ENCODE measurements around the gene TMPRSS7. TPM values are rescaled to one million over a fixed set of nuclear protein-coding genes. Genes with fewer than 3 reads are reported as not detected.

TMPRSS7 gene
- total and polyA plus RNA-seq, 2 of the 8 experiments (the other 6 are each of a cell fraction or from before 2014, with no cell fraction given) = not detected

- TF ChIP-seq KDM1A (IDR thresholded peaks at IDR 0.05; ENCODE audit: borderline replicate concordance, low read length) (no peak), TAF7 (optimal IDR thresholded peaks at IDR 0.05; ENCODE audit: borderline replicate concordance, low read depth, low read length) (no peak), SAP30 (IDR thresholded peaks at IDR 0.05; ENCODE audit: insufficient read depth, insufficient replicate concordance, low read length) (no peak), SIRT6 (IDR thresholded peaks at IDR 0.05; ENCODE audit: low read length) (no peak)
These were observed 53.2 kb downstream of the TMPRSS7 start (continued) for GRCh38 chr3:112087746-112088145.
